Keratinocyte (primary cell): Measurements from ENCODE around the gene TFRC. TPM values are rescaled to one million over a fixed set of nuclear protein-coding genes. Genes with fewer than 3 reads are reported as not detected.

Experiments
- DNase-seq: peaks from one replicate; pipeline ENCODE4 v3.0.0-alpha.2; 2011; ENCODE audit warnings: low read depth, missing footprints, low spot score
- FAIRE-seq: peaks from 2 replicates; lab custom pipeline; 2011; peaks lifted over from hg19 to GRCh38; lab: Jason Lieb, UNC
- H2AFZ ChIP-seq: 2 replicates; pipeline ENCODE4 v1.6.0; 2012; ENCODE audit warnings: low read length, control low read depth, inconsistent platforms; ENCODE audit not compliant: control insufficient read depth
- H3K27ac ChIP-seq: 2 replicates; pipeline ENCODE4 v1.5.1; 2011; ENCODE audit warnings: low read length; ENCODE audit not compliant: control insufficient read depth, insufficient read depth
- H3K27me3 ChIP-seq: 3 replicates; pipeline ENCODE4 v1.6.0; 2011; ENCODE audit warnings: low read length; ENCODE audit not compliant: control insufficient read depth, insufficient read depth; ENCODE audit errors: extremely low read depth
- H3K36me3 ChIP-seq, 2 experiments: 2 replicates in 1 of 2; 3 replicates in 1 of 2; pipeline ENCODE4 v1.5.1; 2011; ENCODE audit warnings: low read length in 2 of 2, mild to moderate bottlenecking in 1 of 2; ENCODE audit not compliant: control insufficient read depth in 2 of 2, insufficient read depth in 2 of 2; ENCODE audit errors: extremely low read depth in 1 of 2
- H3K4me1 ChIP-seq: 3 replicates; pipeline ENCODE4 v1.5.1; 2011; ENCODE audit warnings: low read length; ENCODE audit not compliant: control insufficient read depth, insufficient read depth; ENCODE audit errors: extremely low read depth
- H3K4me2 ChIP-seq: 3 replicates; pipeline ENCODE4 v1.6.0; 2011; ENCODE audit warnings: low read depth, low read length; ENCODE audit not compliant: control insufficient read depth, insufficient read depth; ENCODE audit errors: extremely low read depth
- H3K4me3 ChIP-seq, 3 experiments: fragments of 200-600 bp in 1 of 3; sonication (generic) in 1 of 3; 2 replicates in 2 of 3; 3 replicates in 1 of 3; pipeline ENCODE4 v1.5.1; 2011 to 2016; ENCODE audit warnings: low read length in 3 of 3, mild to moderate bottlenecking in 3 of 3, control low read depth in 2 of 3, inconsistent platforms in 1 of 3, low read depth in 1 of 3, mixed read lengths in 1 of 3, mixed run types in 1 of 3, moderate library complexity in 1 of 3; ENCODE audit not compliant: control insufficient read depth in 2 of 3, insufficient read depth in 2 of 3; ENCODE audit errors: extremely low read depth in 1 of 3
- H3K79me2 ChIP-seq: 2 replicates; pipeline ENCODE4 v1.6.0; 2012; ENCODE audit warnings: low read length; ENCODE audit not compliant: control insufficient read depth, insufficient read depth
- H3K9ac ChIP-seq: 3 replicates; pipeline ENCODE4 v1.6.0; 2011; ENCODE audit warnings: low read length; ENCODE audit not compliant: control insufficient read depth, insufficient read depth; ENCODE audit errors: extremely low read depth
- H3K9me1 ChIP-seq: 3 replicates; pipeline ENCODE4 v1.6.0; 2011; ENCODE audit warnings: low read length; ENCODE audit not compliant: control insufficient read depth, insufficient read depth; ENCODE audit errors: extremely low read depth
- H3K9me3 ChIP-seq: 2 replicates; pipeline ENCODE4 v1.5.1; 2012; ENCODE audit warnings: low read depth, low read length; ENCODE audit not compliant: control insufficient read depth
- H4K20me1 ChIP-seq: 3 replicates; pipeline ENCODE4 v1.6.0; 2011; ENCODE audit warnings: low read length; ENCODE audit not compliant: control insufficient read depth, insufficient read depth; ENCODE audit errors: extremely low read depth
- EZH2 ChIP-seq: IDR thresholded peaks from one replicate; pipeline ENCODE4 v1.6.1; 2012; ENCODE audit warnings: inconsistent platforms, mild to moderate bottlenecking, low read length, moderate library complexity
- dilution Hi-C: fragments of 300-500 bp; cut with MboI; formaldehyde crosslinking; loops from one replicate; pipeline ENCODE4 v1.7.0; 2020; ENCODE audit warnings: low sequenced_read_pairs; ENCODE audit not compliant: extremely low pct_ligation_motif_present
- polyA plus RNA-seq, 5 experiments: library from polyadenylated mRNA; depleted of rRNA in 3 of 5; stranded (reverse) in 3 of 5; stranded (forward) in 1 of 5; unstranded in 1 of 5; fragments of >200 nt; gene quantifications; 1 replicate in 1 of 5; 2 replicates in 3 of 5; 3 replicates in 1 of 5; pipeline versions ENCODE4 v1.2.1 to v1.2.3, GENCODE V29; 2011 to 2012; ENCODE audit warnings: missing spikeins in 2 of 5, low read depth in 1 of 5, low replicate concordance in 1 of 5
- TF ChIP-seq, protein P1 (sequence below), 3 experiments: IDR thresholded peaks in 1 of 3; conservative IDR thresholded peaks in 1 of 3; optimal IDR thresholded peaks in 1 of 3; 2 replicates in 2 of 3; 3 replicates in 1 of 3; pipeline versions ENCODE3 to v1.5.1; 2011; ENCODE audit warnings: low read length in 3 of 3, mild to moderate bottlenecking in 3 of 3, moderate library complexity in 2 of 3, control low read depth in 1 of 3, inconsistent platforms in 1 of 3; ENCODE audit not compliant: insufficient read depth in 2 of 3; ENCODE audit errors: extremely low read depth in 1 of 3

TFRC gene
- polyA plus RNA-seq, 1 donor (not counting 4 experiments of a cell fraction or from before 2014, with no cell fraction given), result 109 TPM

GRCh38 chr3:196012481-196012880 is 69.4 kb downstream of the TFRC start:
- Histone ChIP-seq H3K9me3 (peaks cover 4% of the 10 kb centered on the region), H3K79me2 (no peaks in the 10 kb centered on the region), H3K27ac (no peak overlapping the region), H3K4me1 (peaks cover 5% of the 10 kb centered on the region), H3K4me3 (no peak overlapping the region), H3K9me1 (no peaks in the 10 kb centered on the region), H2AFZ (no peak overlapping the region), H4K20me1 (no peaks in the 10 kb centered on the region), H3K9ac (no peak overlapping the region), H3K27me3 (peaks cover 3% of the 10 kb centered on the region), H3K4me2 (no peak overlapping the region), H3K36me3 (no peaks in the 10 kb centered on the region)
- DNase-seq (no peak), FAIRE-seq (no peak)
- TF ChIP-seq, protein P1, sequence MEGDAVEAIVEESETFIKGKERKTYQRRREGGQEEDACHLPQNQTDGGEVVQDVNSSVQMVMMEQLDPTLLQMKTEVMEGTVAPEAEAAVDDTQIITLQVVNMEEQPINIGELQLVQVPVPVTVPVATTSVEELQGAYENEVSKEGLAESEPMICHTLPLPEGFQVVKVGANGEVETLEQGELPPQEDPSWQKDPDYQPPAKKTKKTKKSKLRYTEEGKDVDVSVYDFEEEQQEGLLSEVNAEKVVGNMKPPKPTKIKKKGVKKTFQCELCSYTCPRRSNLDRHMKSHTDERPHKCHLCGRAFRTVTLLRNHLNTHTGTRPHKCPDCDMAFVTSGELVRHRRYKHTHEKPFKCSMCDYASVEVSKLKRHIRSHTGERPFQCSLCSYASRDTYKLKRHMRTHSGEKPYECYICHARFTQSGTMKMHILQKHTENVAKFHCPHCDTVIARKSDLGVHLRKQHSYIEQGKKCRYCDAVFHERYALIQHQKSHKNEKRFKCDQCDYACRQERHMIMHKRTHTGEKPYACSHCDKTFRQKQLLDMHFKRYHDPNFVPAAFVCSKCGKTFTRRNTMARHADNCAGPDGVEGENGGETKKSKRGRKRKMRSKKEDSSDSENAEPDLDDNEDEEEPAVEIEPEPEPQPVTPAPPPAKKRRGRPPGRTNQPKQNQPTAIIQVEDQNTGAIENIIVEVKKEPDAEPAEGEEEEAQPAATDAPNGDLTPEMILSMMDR (optimal IDR thresholded peaks at IDR 0.05 in 1 of 3, IDR thresholded peaks at IDR 0.05 in 1 of 3, conservative IDR thresholded peaks at IDR 0.05 in 1 of 3; ENCODE audit: extremely low read depth in 1 of 3, insufficient read depth in 2 of 3, low read length in 3 of 3), result no peak
- TF ChIP-seq EZH2, result no peak
- dilution Hi-C loops, result no loop called here

GRCh38 chr3:196009456-196009855 is 72.4 kb downstream of the TFRC start:
- Histone ChIP-seq H3K27ac (no peak overlapping the region), H3K27me3 (peaks cover 3% of the 10 kb centered on the region), H3K79me2 (no peaks in the 10 kb centered on the region), H3K4me1 (peaks cover 3% of the 10 kb centered on the region), H3K9ac (no peak overlapping the region), H3K36me3 (no peaks in the 10 kb centered on the region), H2AFZ (no peak overlapping the region), H3K9me1 (no peaks in the 10 kb centered on the region), H3K4me2 (no peak overlapping the region), H3K4me3 (no peak overlapping the region), H3K9me3 (peaks cover 4% of the 10 kb centered on the region), H4K20me1 (no peaks in the 10 kb centered on the region)
- TF ChIP-seq, protein P1 (optimal IDR thresholded peaks at IDR 0.05 in 1 of 3, IDR thresholded peaks at IDR 0.05 in 1 of 3, conservative IDR thresholded peaks at IDR 0.05 in 1 of 3; ENCODE audit: extremely low read depth in 1 of 3, insufficient read depth in 2 of 3, low read length in 3 of 3), result no peak
- TF ChIP-seq EZH2, result no peak
- FAIRE-seq (no peak), DNase-seq (no peak)
- dilution Hi-C loops, result no loop called here
